ENCODE data around the gene KCNH1. TPM values are rescaled to one million over a fixed set of nuclear protein-coding genes. Genes with fewer than 3 reads are reported as not detected.

The KCNH1 gene
- total and polyA plus RNA-seq, 10 of the 15 experiments (the other 5 are each of a cell fraction or from before 2014, with no cell fraction given), result 0.02 to 0.04 (median 0.04) TPM; not detected in 7

DNA sequence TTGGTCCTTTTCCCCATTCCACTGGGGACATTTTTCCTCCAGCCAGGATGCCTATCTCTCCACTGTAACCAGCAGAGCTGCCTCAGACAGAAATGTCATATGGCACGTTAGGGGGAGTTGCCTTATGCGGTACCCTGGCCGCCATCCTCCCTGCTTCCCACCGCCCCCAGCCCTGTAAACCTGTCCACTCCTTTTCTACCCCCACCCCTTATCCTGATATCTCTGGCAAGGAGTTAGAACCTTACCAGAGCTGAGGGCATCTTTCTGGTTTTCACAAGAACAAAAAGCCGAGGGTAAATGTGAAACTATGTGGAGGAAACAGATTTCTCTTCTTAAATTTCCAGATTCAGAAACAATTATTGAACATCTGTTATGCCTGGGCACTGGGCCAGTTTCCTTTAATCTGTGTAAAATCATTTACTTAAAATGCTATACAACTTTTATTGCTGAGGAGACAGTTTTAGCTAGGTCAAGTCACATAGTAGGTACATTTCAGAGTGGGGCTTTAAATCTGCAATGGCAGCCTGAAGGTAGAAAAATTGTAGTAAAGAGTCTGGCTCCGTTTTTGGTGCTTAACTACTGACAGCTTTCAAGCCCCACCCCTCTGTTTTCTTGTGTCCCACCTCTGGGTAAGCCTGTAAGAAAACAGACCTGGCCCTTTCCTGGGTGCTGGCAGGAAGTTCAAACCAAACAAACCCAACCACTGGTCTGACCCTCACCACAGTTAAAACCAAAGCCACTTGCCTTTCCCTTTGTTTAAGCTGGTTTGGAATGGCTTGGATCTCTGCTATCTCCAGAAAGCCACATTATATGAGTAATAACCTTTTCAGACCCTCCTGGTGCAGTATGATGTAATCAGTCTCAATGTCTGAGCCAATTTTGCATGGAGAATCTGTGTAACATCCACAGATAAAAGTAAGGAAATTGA, 486.3 kb downstream of the KCNH1 start (continued):
- TF ChIP-seq NR2C1 (IDR thresholded peaks at IDR 0.05) (no peak), CHD1 (IDR thresholded peaks at IDR 0.05; ENCODE audit: low read depth, low read length) (no peak), TCF7 (IDR thresholded peaks at IDR 0.05; ENCODE audit: borderline replicate concordance) (no peak), CTCF (IDR thresholded peaks at IDR 0.05 in 2 of 3, conservative IDR thresholded peaks at IDR 0.05 in 1 of 3; ENCODE audit: control insufficient read depth in 2 of 3, extremely low read depth in 1 of 3, insufficient read depth in 1 of 3, low read depth in 3 of 3, low read length in 3 of 3) (no peak), SMAD1 (IDR thresholded peaks at IDR 0.05; ENCODE audit: low read depth, partially characterized antibody) (no peak), MTA2 (IDR thresholded peaks at IDR 0.05; ENCODE audit: low read depth) (no peak)
- TF ChIP-seq, protein P1, sequence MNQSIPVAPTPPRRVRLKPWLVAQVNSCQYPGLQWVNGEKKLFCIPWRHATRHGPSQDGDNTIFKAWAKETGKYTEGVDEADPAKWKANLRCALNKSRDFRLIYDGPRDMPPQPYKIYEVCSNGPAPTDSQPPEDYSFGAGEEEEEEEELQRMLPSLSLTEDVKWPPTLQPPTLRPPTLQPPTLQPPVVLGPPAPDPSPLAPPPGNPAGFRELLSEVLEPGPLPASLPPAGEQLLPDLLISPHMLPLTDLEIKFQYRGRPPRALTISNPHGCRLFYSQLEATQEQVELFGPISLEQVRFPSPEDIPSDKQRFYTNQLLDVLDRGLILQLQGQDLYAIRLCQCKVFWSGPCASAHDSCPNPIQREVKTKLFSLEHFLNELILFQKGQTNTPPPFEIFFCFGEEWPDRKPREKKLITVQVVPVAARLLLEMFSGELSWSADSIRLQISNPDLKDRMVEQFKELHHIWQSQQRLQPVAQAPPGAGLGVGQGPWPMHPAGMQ (IDR thresholded peaks at IDR 0.05; ENCODE audit: borderline replicate concordance), result no peak

GRCh38 chr1:210646258-210646616, 487.7 kb downstream of the KCNH1 start:
- ChIA-PET SMC1A (ENCODE audit: uncharacterized antibody, unreplicated experiment) (no interaction called here), CTCF (no interaction called here), RAD21 (ENCODE audit: unreplicated experiment) (no interaction called here), POLR2A (no interaction called here)
- no TSS peak for BruUV-seq (replicated peaks)
- no peaks in the 10 kb centered on the region for H3K9me3 ChIP-seq (replicated peaks; ENCODE audit: control insufficient read depth, insufficient read depth, low read length)
- no peak for ATAC-seq
- no peak for FAIRE-seq
- H4K20me1 ChIP-seq (ENCODE audit: control insufficient read depth, insufficient read depth), result no peaks in the 10 kb centered on the region
- in situ Hi-C loops (cut with MboI) (no loop called here), intact Hi-C loops (cut with micrococcal nuclease; ENCODE audit: unreplicated experiment) (no loop called here)
- H3K4me3 ChIP-seq, result no peak overlapping the region
- DNase-seq (ENCODE audit: low read depth, low spot score), result no peak
- H2AFZ ChIP-seq (ENCODE audit: control insufficient read depth, low read depth, low read length), result no peak overlapping the region
- no peaks in the 10 kb centered on the region for H3K79me2 ChIP-seq (ENCODE audit: control insufficient read depth, insufficient read depth, low read length)
- no peak overlapping the region for H3K9ac ChIP-seq (ENCODE audit: control insufficient read depth, insufficient read depth, low read length)
- TF ChIP-seq NR2C2 (IDR thresholded peaks at IDR 0.05; ENCODE audit: borderline replicate concordance, control insufficient read depth, insufficient read length, low read depth) (no peak), POU2F2 (IDR thresholded peaks at IDR 0.05; ENCODE audit: borderline replicate concordance, low read depth, low read length) (no peak)
- H3K4me1 ChIP-seq (ENCODE audit: control insufficient read depth, insufficient read depth, low read length), result no peaks in the 10 kb centered on the region
- no peaks in the 10 kb centered on the region for H3K36me3 ChIP-seq (ENCODE audit: control insufficient read depth in 2 of 2, insufficient read depth in 2 of 2, low read length in 1 of 2)
- no peaks in the 10 kb centered on the region for H3K27me3 ChIP-seq (replicated peaks in 1 of 2; ENCODE audit: control insufficient read depth in 2 of 2, insufficient read depth in 2 of 2, low read length in 1 of 2)
- no peak overlapping the region for H3K4me2 ChIP-seq (ENCODE audit: control insufficient read depth, insufficient read depth)
- no peak overlapping the region for H3K27ac ChIP-seq (ENCODE audit: control insufficient read depth, insufficient read depth)
- 49% methylated on average over 2 of the region's 2 CpGs for WGBS (ENCODE audit: insufficient coverage, insufficient replicate concordance, low lambda C conversion rate, missing lambda C conversion rate)

Measured in GM12878 (cell line).